Embryonic facial prominence (tissue), 1 donor: ENCODE results near the gene MEX3B.
"Not testable (repeated sequence)": the region's sequence is repeated elsewhere in the genome, so short reads cannot be mapped to it uniquely, and the experiment has no call there.

ENCODE experiments used
- DNase-seq: peaks from one replicate; pipeline ENCODE4 v3.0.0-alpha.2; 2016; ENCODE audit errors: extremely low spot score

Gene MEX3B

DNA sequence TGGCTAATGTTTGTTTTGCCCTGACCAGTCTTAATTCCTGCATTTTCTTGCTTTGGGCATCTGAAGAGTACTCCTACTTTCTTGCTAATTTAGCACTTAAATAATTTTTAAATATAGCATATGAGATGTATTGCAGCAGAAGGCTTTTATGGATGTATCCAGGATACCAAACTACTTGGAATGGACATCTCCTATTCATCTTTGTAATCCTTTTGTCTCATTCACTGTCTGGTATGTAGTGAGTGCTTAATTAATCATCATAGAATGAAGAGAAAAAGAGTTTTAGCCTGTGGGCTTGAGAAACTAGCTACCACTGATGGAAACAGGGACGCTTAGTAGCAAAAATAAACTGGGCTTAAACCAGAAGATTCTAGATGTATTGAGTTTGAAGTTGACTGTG lies 40.6 kb downstream of the MEX3B start:
- no peak for DNase-seq

DNA sequence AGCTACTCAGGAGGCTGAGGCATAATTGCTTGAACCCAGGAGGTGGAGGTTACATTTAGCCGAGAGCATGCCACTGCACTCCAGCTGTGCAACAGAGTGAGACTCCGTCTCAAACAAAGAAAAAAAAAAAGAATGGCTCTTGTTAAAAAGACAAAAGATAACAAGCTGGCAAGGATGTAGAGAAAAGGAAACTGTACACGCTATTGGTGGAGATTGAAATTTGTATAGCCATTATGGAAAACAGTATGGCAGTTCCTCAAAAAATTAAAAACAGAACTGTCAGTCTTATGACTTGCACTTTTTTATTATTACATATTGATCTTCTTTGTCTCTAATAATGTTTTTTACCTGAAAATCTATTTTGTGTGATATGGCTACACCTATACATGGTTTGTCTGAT lies 41.9 kb downstream of the MEX3B start:
- DNase-seq, result no peak

DNA sequence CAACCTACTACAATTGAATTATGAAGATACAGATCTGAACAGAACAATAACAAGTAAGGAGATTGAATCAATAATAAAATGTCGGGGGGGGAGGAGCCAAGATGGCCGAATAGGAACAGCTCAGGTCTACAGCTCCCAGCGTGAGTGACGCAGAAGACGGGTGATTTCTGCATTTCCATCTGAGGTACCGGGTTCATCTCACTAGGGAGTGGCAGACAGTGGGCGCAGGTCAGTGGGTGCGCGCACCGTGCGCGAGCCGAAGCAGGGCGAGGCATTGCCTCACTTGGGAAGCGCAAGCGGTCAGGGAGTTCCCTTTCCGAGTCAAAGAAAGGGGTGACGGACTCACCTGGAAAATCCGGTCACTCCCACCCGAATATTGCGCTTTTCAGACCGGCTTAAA lies 50.7 kb downstream of the MEX3B start:
- not testable (repeated sequence) for DNase-seq

DNA sequence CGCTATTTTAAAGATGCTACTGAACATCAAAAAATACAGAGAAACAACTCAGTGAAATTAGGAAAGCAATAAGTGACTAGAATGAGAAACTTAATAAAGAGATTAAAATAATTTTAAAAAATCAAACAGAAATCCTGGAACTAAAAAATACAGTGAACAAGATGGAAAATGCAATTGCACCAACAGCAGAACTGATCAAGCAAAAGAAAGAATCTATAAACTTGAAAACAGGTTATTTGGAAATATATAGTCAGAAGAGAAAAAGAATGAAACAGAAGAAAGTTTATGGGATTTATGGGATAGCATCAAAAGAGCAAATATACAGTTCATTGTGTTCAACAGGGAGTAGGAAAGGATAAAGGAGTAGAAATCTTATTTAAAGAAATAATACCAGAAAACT lies 53.3 kb downstream of the MEX3B start:
- DNase-seq, result no peak
